Measurements from ENCODE around the gene CBX8. TPM values are rescaled to one million over a fixed set of nuclear protein-coding genes. Genes with fewer than 3 reads are reported as not detected.

Gene CBX8
- total RNA-seq, 4 donors from 2014 or later, result 2.3 to 4.7 (median 2.6) TPM

DNA sequence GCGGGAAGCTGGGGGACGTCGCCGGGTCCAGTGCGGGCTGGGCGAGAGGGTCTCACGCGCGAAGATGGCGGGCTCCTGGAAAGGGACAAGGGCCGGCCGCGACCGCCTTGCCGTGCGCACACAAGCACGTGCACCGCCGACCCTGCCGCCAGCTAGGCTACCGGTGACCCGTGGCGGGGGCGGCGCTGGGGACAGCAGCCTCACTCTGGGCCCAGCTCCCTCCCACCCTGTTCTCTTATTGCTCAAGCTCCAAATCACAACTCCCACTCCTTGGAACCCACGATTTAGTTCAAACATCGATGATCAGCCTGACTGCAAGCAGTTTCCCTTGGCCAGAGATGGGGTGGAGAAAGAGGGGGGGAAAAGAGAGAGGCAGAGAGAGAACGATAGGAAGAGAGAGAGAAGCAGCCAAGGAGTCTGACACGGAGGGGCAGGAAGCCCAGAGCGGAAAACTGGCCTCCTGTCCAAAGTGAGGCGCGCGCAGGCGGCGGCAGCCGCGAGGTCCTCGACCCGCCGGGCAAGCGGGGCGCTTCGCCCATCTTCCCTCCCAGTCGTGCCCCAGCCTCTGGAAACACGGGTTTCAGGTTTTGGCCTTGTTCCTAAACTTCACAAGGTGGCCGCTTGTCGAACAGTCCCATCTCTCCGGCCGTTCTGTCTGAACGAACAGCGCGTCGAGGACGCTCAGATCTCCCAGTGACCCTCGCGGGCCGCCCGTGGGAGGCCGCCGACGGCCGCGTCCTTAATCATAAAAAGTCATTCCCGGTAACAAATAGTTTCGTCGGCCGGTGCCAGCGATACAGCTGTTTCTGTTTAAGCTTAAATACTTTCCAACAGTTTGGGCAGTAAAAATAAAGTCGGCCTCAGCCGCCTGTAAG lies 1.7 kb upstream of the CBX8 start:
- H3K4me3 ChIP-seq, result peak overlapping the region; percentile 58 to 92 (median 80)
- H3K27ac ChIP-seq, result peak overlapping the region in 1 of 4 donors; percentile 82
- intact Hi-C loops (cut with DNase I), result loop anchor here (5.0 kb wide), 1 partner anchor 44 kb away; no protein-coding TSS in a partner anchor
- no peak for TF ChIP-seq POLR2A (IDR thresholded peaks at IDR 0.05)
- TF ChIP-seq, protein P1, sequence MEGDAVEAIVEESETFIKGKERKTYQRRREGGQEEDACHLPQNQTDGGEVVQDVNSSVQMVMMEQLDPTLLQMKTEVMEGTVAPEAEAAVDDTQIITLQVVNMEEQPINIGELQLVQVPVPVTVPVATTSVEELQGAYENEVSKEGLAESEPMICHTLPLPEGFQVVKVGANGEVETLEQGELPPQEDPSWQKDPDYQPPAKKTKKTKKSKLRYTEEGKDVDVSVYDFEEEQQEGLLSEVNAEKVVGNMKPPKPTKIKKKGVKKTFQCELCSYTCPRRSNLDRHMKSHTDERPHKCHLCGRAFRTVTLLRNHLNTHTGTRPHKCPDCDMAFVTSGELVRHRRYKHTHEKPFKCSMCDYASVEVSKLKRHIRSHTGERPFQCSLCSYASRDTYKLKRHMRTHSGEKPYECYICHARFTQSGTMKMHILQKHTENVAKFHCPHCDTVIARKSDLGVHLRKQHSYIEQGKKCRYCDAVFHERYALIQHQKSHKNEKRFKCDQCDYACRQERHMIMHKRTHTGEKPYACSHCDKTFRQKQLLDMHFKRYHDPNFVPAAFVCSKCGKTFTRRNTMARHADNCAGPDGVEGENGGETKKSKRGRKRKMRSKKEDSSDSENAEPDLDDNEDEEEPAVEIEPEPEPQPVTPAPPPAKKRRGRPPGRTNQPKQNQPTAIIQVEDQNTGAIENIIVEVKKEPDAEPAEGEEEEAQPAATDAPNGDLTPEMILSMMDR (IDR thresholded peaks at IDR 0.05), result no peak
- H3K4me1 ChIP-seq, result peaks cover 54 to 87% (median 65%) of the 10 kb centered on the region in 3 donors
- peaks cover 27 to 85% (median 59%) of the 10 kb centered on the region in 4 donors for H3K27me3 ChIP-seq
- no peak for DNase-seq
- no peaks in the 10 kb centered on the region for H3K9me3 ChIP-seq
- 1% methylated on average over 36 to 46 of the region's 70 CpGs for WGBS, 2 donors
- H3K36me3 ChIP-seq, result peaks cover 0 to 13% (median 0%) of the 10 kb centered on the region in 3 donors

GRCh38 chr17:79797492-79798298 lies 818 bp upstream of the CBX8 start:
- WGBS, 2 donors, result no CpG with 5 or more reads among the region's 89 CpGs
- Histone ChIP-seq H3K9me3 (no peaks in the 10 kb centered on the region), H3K4me1 (peaks cover 57 to 87% (median 60%) of the 10 kb centered on the region in 3 donors), H3K27ac (peak overlapping the region; percentile 65 to 91 (median 84)), H3K36me3 (peaks cover 0 to 13% (median 0%) of the 10 kb centered on the region in 3 donors), H3K4me3 (peak overlapping the region; percentile 58 to 92 (median 80)), H3K27me3 (peaks cover 19 to 85% (median 56%) of the 10 kb centered on the region in 4 donors)
- TF ChIP-seq, protein P1 (IDR thresholded peaks at IDR 0.05), result no peak
- TF ChIP-seq POLR2A (IDR thresholded peaks at IDR 0.05), result no peak
- intact Hi-C loops (cut with DNase I), result loop anchor here (5.0 kb wide), 1 partner anchor 45 kb away; no protein-coding TSS in a partner anchor
- DNase-seq, result no peak

DNA sequence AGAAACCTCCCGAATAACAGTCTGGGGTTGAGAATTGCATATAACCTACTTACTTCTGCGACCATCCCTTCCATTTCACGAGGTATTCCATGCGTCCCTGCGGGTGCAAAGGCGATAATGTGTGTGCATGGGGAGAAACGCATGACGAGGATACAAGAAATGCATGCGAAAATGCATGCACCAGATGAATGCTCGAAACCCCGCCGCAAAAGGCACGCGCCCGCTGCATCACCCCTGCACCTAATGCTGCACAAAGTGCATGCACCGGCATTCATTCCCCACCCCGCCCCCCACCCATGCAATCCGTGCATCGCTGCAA lies 474 bp downstream of the CBX8 start:
- no peak for DNase-seq
- peaks cover 0 to 13% (median 0%) of the 10 kb centered on the region in 3 donors for H3K36me3 ChIP-seq
- WGBS, 2 donors, result 1% methylated on average over 15 to 16 of the region's 19 CpGs
- H3K9me3 ChIP-seq, result no peaks in the 10 kb centered on the region
- TF ChIP-seq POLR2A (IDR thresholded peaks at IDR 0.05), result no peak
- TF ChIP-seq, protein P1 (IDR thresholded peaks at IDR 0.05), result no peak
- H3K4me3 ChIP-seq, result peak overlapping the region; percentile 58 to 92 (median 80)
- intact Hi-C loops (cut with DNase I), result loop anchor here (5.0 kb wide), 1 partner anchor 46 kb away; no protein-coding TSS in a partner anchor
- H3K4me1 ChIP-seq, result peaks cover 58 to 87% (median 63%) of the 10 kb centered on the region in 3 donors
- peak overlapping the region in 3 of 4 donors; percentile 65 to 86 (median 82) for H3K27ac ChIP-seq
- peaks cover 22 to 85% (median 56%) of the 10 kb centered on the region in 4 donors for H3K27me3 ChIP-seq

DNA sequence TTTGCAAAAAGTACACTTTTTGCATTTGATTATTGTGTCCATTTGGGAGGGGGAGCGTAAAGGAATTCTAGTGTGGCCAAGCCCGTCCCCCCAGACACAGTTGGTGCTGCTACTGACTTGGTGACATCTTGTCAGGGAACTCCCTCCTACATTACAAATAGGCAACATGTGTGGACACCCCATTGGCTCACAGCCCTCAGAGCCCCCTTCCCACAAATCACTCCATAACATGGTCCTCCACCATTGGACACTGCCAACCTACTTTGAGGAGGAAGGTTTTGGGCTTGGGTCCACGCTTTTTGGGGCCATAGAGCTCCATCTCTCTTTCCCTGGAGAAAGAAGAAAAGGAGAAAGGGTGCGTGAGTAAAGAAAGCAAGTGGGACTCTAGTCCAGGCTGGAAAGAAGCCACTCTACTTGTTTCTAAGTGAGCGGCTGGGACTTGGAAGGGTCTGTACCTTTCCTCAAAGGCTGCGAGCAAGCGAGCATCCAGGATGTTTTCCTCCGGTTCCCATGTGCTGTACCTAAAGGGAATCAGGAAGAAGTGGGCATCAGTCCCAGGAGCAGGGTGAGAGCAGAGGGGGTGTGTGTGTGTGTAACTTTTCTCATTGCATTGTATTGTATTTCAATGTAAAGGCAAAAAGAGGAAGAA lies 958 bp downstream of the CBX8 start:
- DNase-seq, result no peak
- Histone ChIP-seq H3K4me1 (peaks cover 58 to 87% (median 61%) of the 10 kb centered on the region in 3 donors), H3K27me3 (peaks cover 27 to 85% (median 56%) of the 10 kb centered on the region in 4 donors), H3K36me3 (peaks cover 0 to 13% (median 0%) of the 10 kb centered on the region in 3 donors), H3K4me3 (peak overlapping the region; percentile 58 to 92 (median 80)), H3K9me3 (no peaks in the 10 kb centered on the region), H3K27ac (no peak overlapping the region)
- TF ChIP-seq POLR2A (IDR thresholded peaks at IDR 0.05), result no peak
- TF ChIP-seq, protein P1 (IDR thresholded peaks at IDR 0.05), result no peak
- intact Hi-C loops (cut with DNase I), result loop anchor here (5.0 kb wide), 1 partner anchor 46 kb away; no protein-coding TSS in a partner anchor
- WGBS, 2 donors, result 52 to 59% methylated on average over 7 to 8 of the region's 8 CpGs
